Neuronal stem cell (in vitro differentiated cells): Measurements from ENCODE around the gene HRAS.
A peak's percentile ranks its signal among the peaks of the same experiment; 100 is the strongest.
"Not testable (repeated sequence)": the region's sequence is repeated elsewhere in the genome, so short reads cannot be mapped to it uniquely, and the experiment has no call there.

Experiments
- DNase-seq: peaks from one replicate; pipeline ENCODE4 v3.0.0-alpha.2; 2013; ENCODE audit warnings: low spot score
- H2AFZ ChIP-seq: one replicate; pipeline ENCODE4 v1.6.1; 2013; ENCODE audit warnings: mild to moderate bottlenecking, low read length, inconsistent platforms
- H2AK5ac ChIP-seq: 2 replicates; pipeline ENCODE4 v1.6.1; 2013; ENCODE audit warnings: low read depth, mild to moderate bottlenecking, inconsistent platforms, low read length, moderate library complexity, mixed read lengths
- H2BK120ac ChIP-seq: 2 replicates; pipeline ENCODE4 v1.6.1; 2013; ENCODE audit warnings: low read depth, mild to moderate bottlenecking, inconsistent platforms, low read length, moderate library complexity, mixed read lengths
- H2BK12ac ChIP-seq: one replicate; pipeline ENCODE4 v1.6.1; 2013; ENCODE audit warnings: low read length, inconsistent platforms
- H2BK15ac ChIP-seq: 2 replicates; pipeline ENCODE4 v1.6.1; 2013; ENCODE audit warnings: mild to moderate bottlenecking, low read length, inconsistent platforms, mixed read lengths
- H2BK5ac ChIP-seq: one replicate; pipeline ENCODE4 v1.6.1; 2013; ENCODE audit warnings: inconsistent platforms, mild to moderate bottlenecking, low read length, moderate library complexity
- H3K14ac ChIP-seq: one replicate; pipeline ENCODE4 v1.6.1; 2013; ENCODE audit warnings: low read length, inconsistent platforms
- H3K18ac ChIP-seq: 2 replicates; pipeline ENCODE4 v1.6.1; 2013; ENCODE audit warnings: low read length, inconsistent platforms
- H3K23ac ChIP-seq: 2 replicates; pipeline ENCODE4 v1.6.1; 2013; ENCODE audit warnings: low read depth, mild to moderate bottlenecking, mixed read lengths, low read length, inconsistent platforms; ENCODE audit not compliant: poor library complexity
- H3K27ac ChIP-seq: replicated peaks from 3 replicates; pipeline ENCODE4 v1.5.1; 2013; ENCODE audit warnings: low read length, inconsistent platforms
- H3K27me3 ChIP-seq, 3 experiments: 2 replicates each; pipeline ENCODE4 v1.6.1; 2013; ENCODE audit warnings: low read length in 3 of 3, mild to moderate bottlenecking in 2 of 3, inconsistent platforms in 1 of 3, low read depth in 1 of 3, mixed read lengths in 1 of 3, moderate library complexity in 1 of 3; ENCODE audit not compliant: control insufficient read depth in 3 of 3, insufficient read depth in 3 of 3
- H3K36me3 ChIP-seq, 2 donors: replicated peaks in 1 of 2; 2 replicates each; pipeline ENCODE4 v1.6.1; 2013; ENCODE audit warnings: low read length in 2 of 2; ENCODE audit not compliant: control insufficient read depth in 2 of 2, insufficient read depth in 2 of 2
- H3K4ac ChIP-seq: 2 replicates; pipeline ENCODE4 v1.6.1; 2013; ENCODE audit warnings: inconsistent platforms, mild to moderate bottlenecking, low read length, moderate library complexity
- H3K4me1 ChIP-seq, 2 donors: 1 replicate in 1 of 2; 2 replicates in 1 of 2; pipeline ENCODE4 v1.6.1; 2013; ENCODE audit warnings: low read length in 2 of 2, low read depth in 1 of 2; ENCODE audit not compliant: control insufficient read depth in 2 of 2, insufficient read depth in 1 of 2
- H3K4me2 ChIP-seq: one replicate; pipeline ENCODE4 v1.6.1; 2013; ENCODE audit warnings: mild to moderate bottlenecking, low read length, inconsistent platforms; ENCODE audit not compliant: insufficient read depth, poor library complexity, severe bottlenecking
- H3K4me3 ChIP-seq, 2 donors: 2 replicates each; pipeline ENCODE4 v1.5.1; 2013; ENCODE audit warnings: low read length in 2 of 2, mild to moderate bottlenecking in 2 of 2, inconsistent platforms in 1 of 2, moderate library complexity in 1 of 2
- H3K79me1 ChIP-seq: one replicate; pipeline ENCODE4 v1.6.1; 2013; ENCODE audit warnings: low read depth, mild to moderate bottlenecking, inconsistent platforms, low read length, moderate library complexity
- H3K9ac ChIP-seq: one replicate; pipeline ENCODE4 v1.6.1; 2013; ENCODE audit warnings: mild to moderate bottlenecking, low read depth, low read length, inconsistent platforms; ENCODE audit not compliant: poor library complexity
- H3K9me3 ChIP-seq, 2 donors: replicated peaks in 1 of 2; 2 replicates each; pipeline versions ENCODE3 to v1.6.1; 2013; ENCODE audit warnings: low read length in 2 of 2, mild to moderate bottlenecking in 2 of 2, inconsistent platforms in 1 of 2, low read depth in 1 of 2, mixed read lengths in 1 of 2, moderate library complexity in 1 of 2; ENCODE audit not compliant: control insufficient read depth in 2 of 2, insufficient read depth in 1 of 2
- H4K8ac ChIP-seq: one replicate; pipeline ENCODE4 v1.6.1; 2013; ENCODE audit warnings: low read depth, mild to moderate bottlenecking, inconsistent platforms, low read length, moderate library complexity
- H4K91ac ChIP-seq: one replicate; pipeline ENCODE4 v1.6.1; 2013; ENCODE audit warnings: low read length, low read depth, mild to moderate bottlenecking, inconsistent platforms; ENCODE audit not compliant: poor library complexity
- WGBS, 2 donors: extraction: QIAGEN DNeasy Blood & Tissue Kit; methylation state at CpG; one replicate each; pipeline ENCODE4 v1.1.7; 2013; ENCODE audit warnings: missing lambda C conversion rate in 2 of 2, mixed read lengths in 1 of 2; ENCODE audit not compliant: insufficient read length in 2 of 2, insufficient replicate concordance in 1 of 2; ENCODE audit errors: extremely low coverage in 2 of 2; 5-methylcytosine and 5-hydroxymethylcytosine counted together

The HRAS gene

GRCh38 chr11:518463-519202, 16.7 kb downstream of the HRAS start:
- Histone ChIP-seq H3K4me3 (no peak overlapping the region), H3K79me1 (peaks cover 4% of the 10 kb centered on the region), H3K9ac (no peak overlapping the region), H3K4me2 (peak overlapping the region; percentile 2), H3K4me1 (no peaks in the 10 kb centered on the region), H3K27me3 (no peaks in the 10 kb centered on the region), H3K18ac (no peak overlapping the region), H3K14ac (no peak overlapping the region), H3K9me3 (peaks cover 2 to 13% of the 10 kb centered on the region in 2 donors), H4K8ac (no peak overlapping the region), H3K36me3 (peaks cover 2 to 11% of the 10 kb centered on the region in 2 donors), H3K27ac (no peak overlapping the region), H2BK5ac (no peak overlapping the region), H2AK5ac (no peak overlapping the region), H2AFZ (peak overlapping the region; percentile 56), H2BK120ac (no peak overlapping the region), H2BK15ac (no peak overlapping the region), H3K23ac (no peak overlapping the region), H2BK12ac (no peak overlapping the region), H4K91ac (no peak overlapping the region), H3K4ac (no peak overlapping the region)
- no CpG with 5 or more reads among the region's 74 CpGs for WGBS, 2 donors
- DNase-seq: peak; percentile 63

GRCh38 chr11:516918-517685, 18.3 kb downstream of the HRAS start:
- H3K18ac ChIP-seq, H4K91ac ChIP-seq, H3K27me3 ChIP-seq, H3K4me3 ChIP-seq, H3K79me1 ChIP-seq, H2AFZ ChIP-seq, H3K27ac ChIP-seq, H4K8ac ChIP-seq, H3K4me2 ChIP-seq, H3K23ac ChIP-seq, DNase-seq, H2BK15ac ChIP-seq, H2AK5ac ChIP-seq, H3K9ac ChIP-seq, H2BK5ac ChIP-seq, H3K4me1 ChIP-seq, H3K14ac ChIP-seq, H2BK12ac ChIP-seq, H3K4ac ChIP-seq, H2BK120ac ChIP-seq: not testable (repeated sequence)
- WGBS, 2 donors: no CpG with 5 or more reads among the region's 43 CpGs
- Histone ChIP-seq H3K36me3 (peaks cover 2 to 22% of the 10 kb centered on the region in 2 donors), H3K9me3 (peaks cover 2 to 13% of the 10 kb centered on the region in 2 donors)

GRCh38 chr11:516400-516799, 19.0 kb downstream of the HRAS start:
- Histone ChIP-seq H2BK15ac (no peak overlapping the region), H3K23ac (no peak overlapping the region), H3K4me1 (no peaks in the 10 kb centered on the region), H3K4ac (no peak overlapping the region), H3K4me3 (no peak overlapping the region), H3K4me2 (no peak overlapping the region), H2BK12ac (no peak overlapping the region), H3K14ac (no peak overlapping the region), H3K9me3 (peaks cover 2 to 13% of the 10 kb centered on the region in 2 donors), H2AFZ (no peak overlapping the region), H3K18ac (no peak overlapping the region), H2AK5ac (no peak overlapping the region), H4K91ac (no peak overlapping the region), H3K9ac (no peak overlapping the region), H3K36me3 (peaks cover 2 to 25% of the 10 kb centered on the region in 2 donors), H3K79me1 (peaks cover 4% of the 10 kb centered on the region), H2BK5ac (no peak overlapping the region), H4K8ac (no peak overlapping the region), H3K27me3 (no peaks in the 10 kb centered on the region), H3K27ac (no peak overlapping the region), H2BK120ac (no peak overlapping the region)
- no CpG with 5 or more reads among the region's 4 CpGs for WGBS, 2 donors
- DNase-seq: no peak

GRCh38 chr11:515131-515530, 20.2 kb downstream of the HRAS start:
- no peak overlapping the region for H2AFZ ChIP-seq

More at GRCh38 chr11:515131-515530, 20.2 kb downstream of the HRAS start:
- Histone ChIP-seq H3K27ac (no peak overlapping the region), H2BK120ac (no peak overlapping the region), H3K27me3 (no peaks in the 10 kb centered on the region), H3K9me3 (peaks cover 0 to 13% of the 10 kb centered on the region in 2 donors), H3K9ac (no peak overlapping the region), H3K23ac (no peak overlapping the region), H3K14ac (no peak overlapping the region), H3K36me3 (peaks cover 2 to 33% of the 10 kb centered on the region in 2 donors), H3K18ac (no peak overlapping the region), H3K4ac (no peak overlapping the region), H3K79me1 (peaks cover 4% of the 10 kb centered on the region), H2BK5ac (no peak overlapping the region), H2AK5ac (no peak overlapping the region), H2BK15ac (no peak overlapping the region), H3K4me1 (no peaks in the 10 kb centered on the region), H3K4me2 (no peak overlapping the region), H3K4me3 (no peak overlapping the region), H4K8ac (no peak overlapping the region), H2BK12ac (no peak overlapping the region), H4K91ac (no peak overlapping the region)
- no peak for DNase-seq
- WGBS, 2 donors: no CpG with 5 or more reads among the region's 6 CpGs
